Adrenal gland (tissue), 12 donors: ENCODE data around the gene DLGAP1. TPM values are rescaled to one million over a fixed set of nuclear protein-coding genes. Genes with fewer than 3 reads are reported as not detected.

Source experiments
- DNase-seq, 7 donors: peaks; one replicate each; pipeline ENCODE4 v3.0.0-alpha.2; 2019 to 2020
- H3K27ac ChIP-seq, 5 donors: fragments of 200-600 bp; sonication (generic) in 4 of 5; 1 replicate in 3 of 5; 2 replicates in 2 of 5; pipeline versions ENCODE4 v1.5.1 to v1.8.0; 2016 to 2020; ENCODE audit warnings: mild to moderate bottlenecking in 1 of 5
- H3K27me3 ChIP-seq: fragments of 200-600 bp; 2 replicates; pipeline ENCODE4 v1.8.0; 2021
- H3K36me3 ChIP-seq, 2 donors: fragments of 200-600 bp; replicated peaks in 1 of 2; 1 replicate in 1 of 2; 2 replicates in 1 of 2; pipeline versions ENCODE4 v1.5.1 to v1.8.0; 2018 to 2022
- H3K4me1 ChIP-seq, 2 donors: fragments of 200-600 bp; replicated peaks in 1 of 2; 1 replicate in 1 of 2; 2 replicates in 1 of 2; pipeline versions ENCODE4 v1.5.1 to v1.8.0; 2018 to 2021
- H3K4me3 ChIP-seq, 4 donors: fragments of 200-600 bp; sonication (generic) in 3 of 4; one replicate each; pipeline ENCODE4 v1.5.1; 2016 to 2018
- H3K9me3 ChIP-seq, 3 donors: fragments of 200-600 bp; sonication (generic) in 1 of 3; replicated peaks in 1 of 3; 1 replicate in 2 of 3; 2 replicates in 1 of 3; pipeline versions ENCODE4 v1.5.1 to v1.8.0; 2016 to 2021
- POLR2A ChIP-seq, 2 donors: fragments of 450-650 bp; IDR thresholded peaks; one replicate each; pipeline ENCODE4 v1.6.1; 2017; ENCODE audit warnings: antibody characterized with exemption in 2 of 2, mild to moderate bottlenecking in 2 of 2, moderate library complexity in 1 of 2
- WGBS, 4 donors: extraction: QIAGEN DNeasy Blood & Tissue Kit in 2 of 4; methylation state at CpG; one replicate each; pipeline versions ENCODE4 v1.1.5 to v1.1.7; 2013 to 2017; 5-methylcytosine and 5-hydroxymethylcytosine counted together
- intact Hi-C, 2 donors: fragments of 100-400 bp; cut with DNase I; formaldehyde crosslinking; loops; one replicate each; pipeline versions ENCODE4 v1.14.1 to v1.15.0; 2022 to 2023
- polyA plus RNA-seq, 3 donors: library from polyadenylated mRNA; stranded (reverse); fragments of 200-250 nt in 2 of 3; fragments of 350-450 nt in 1 of 3; fragmentation: Illumina TruSeq in 1 of 3; extraction: RNeasy Lipid Tissue Mini Kit (QIAGEN cat#74804) in 1 of 3; gene quantifications; one replicate each; pipeline ENCODE4 v1.2.3, GENCODE V29; 2013 to 2014
- total RNA-seq, 9 donors: library from RNA; depleted of rRNA in 4 of 9; stranded (reverse); fragments of >200 nt in 4 of 9; fragments of 120-200 nt in 1 of 9; fragmentation: NEBNext Ultra II Directional in 1 of 9; extraction: Animal tissue kit (Norgen Biotek cat#: 25700) in 1 of 9; gene quantifications; one replicate each; pipeline versions ENCODE4 v1.1.0 to v1.2.4, GENCODE V29; 2013 to 2023
- TF ChIP-seq, protein P1 (sequence below), 6 experiments: fragments of 450-650 bp in 4 of 6; fragments of 200-600 bp in 2 of 6; sonication (generic) in 1 of 6; IDR thresholded peaks; 1 replicate in 5 of 6; 2 replicates in 1 of 6; pipeline versions ENCODE4 v1.5.1 to v1.8.0; 2016 to 2021; ENCODE audit warnings: antibody characterized with exemption in 6 of 6, mild to moderate bottlenecking in 2 of 6, moderate library complexity in 1 of 6
- donor health status: healthy with polysubstance abuse.
- donor health status: Bipolar disorder and iron deficiency.
- donor health status: DM: yes; HTN: yes; CAD: no.
- donor health status: DM: no; HTN: no; CAD: no.
- donor health status: DM: no; HTN: no; CAD: no.
- donor health status: DM: yes; HTN: yes; CAD: no.

DLGAP1 gene
- total and polyA plus RNA-seq, 12 donors: 1.7 to 30.9 (median 12.9) TPM

DNA sequence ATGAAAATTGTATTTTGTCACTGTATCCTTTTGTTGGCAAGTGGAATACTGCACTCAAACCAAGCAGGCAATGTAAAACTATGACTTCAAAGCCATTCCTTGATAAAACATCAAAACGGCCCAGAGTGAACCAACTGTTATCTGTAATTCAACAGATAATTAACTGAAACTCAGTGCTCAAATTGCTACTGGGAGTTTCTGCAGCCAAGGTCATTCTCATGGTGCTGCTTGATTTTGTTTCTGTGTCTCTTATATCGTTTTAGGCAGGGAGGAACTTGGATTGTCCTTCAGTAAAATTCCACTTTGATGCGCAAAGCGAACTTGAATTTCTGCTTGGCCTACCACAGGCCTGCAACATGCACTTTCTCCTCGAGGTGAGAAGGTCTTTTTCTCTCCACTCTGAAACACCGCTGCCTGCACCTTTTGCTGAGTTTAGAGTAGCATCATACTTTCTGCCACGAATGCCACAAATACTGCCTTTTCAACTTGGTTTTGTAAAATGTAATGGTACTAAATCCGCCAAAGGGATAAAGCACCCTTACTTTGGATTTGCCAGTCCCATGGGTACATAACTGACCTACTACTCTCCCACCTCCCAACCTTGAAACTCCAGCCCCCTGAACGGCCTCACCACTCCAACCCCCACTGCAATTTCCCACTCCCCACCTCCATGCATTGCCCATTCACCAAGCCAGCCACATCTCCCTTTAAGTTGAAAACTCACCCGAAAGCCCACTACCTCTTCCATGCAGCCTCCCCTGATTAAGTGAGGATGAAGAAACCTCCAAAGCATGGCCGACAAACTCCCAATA lies 800.5 kb downstream of the DLGAP1 start:
- Histone ChIP-seq H3K36me3 (no peaks in the 10 kb centered on the region), H3K27ac (peak overlapping the region; percentile 85 to 96 (median 89)), H3K4me3 (peak overlapping the region in 1 of 4 donors; percentile 44), H3K27me3 (no peaks in the 10 kb centered on the region), H3K4me1 (peaks cover 23 to 44% of the 10 kb centered on the region in 2 donors), H3K9me3 (no peaks in the 10 kb centered on the region)
- intact Hi-C loops: no loop called here
- WGBS, 4 donors: 54 to 68% (median 60%) methylated on average over 11 of the region's 11 CpGs
- DNase-seq: peak; percentile 42 to 78 (median 65)
- peak in 1 of 2 donors; percentile 55 for TF ChIP-seq POLR2A (IDR thresholded peaks at IDR 0.05)
- TF ChIP-seq, protein P1, sequence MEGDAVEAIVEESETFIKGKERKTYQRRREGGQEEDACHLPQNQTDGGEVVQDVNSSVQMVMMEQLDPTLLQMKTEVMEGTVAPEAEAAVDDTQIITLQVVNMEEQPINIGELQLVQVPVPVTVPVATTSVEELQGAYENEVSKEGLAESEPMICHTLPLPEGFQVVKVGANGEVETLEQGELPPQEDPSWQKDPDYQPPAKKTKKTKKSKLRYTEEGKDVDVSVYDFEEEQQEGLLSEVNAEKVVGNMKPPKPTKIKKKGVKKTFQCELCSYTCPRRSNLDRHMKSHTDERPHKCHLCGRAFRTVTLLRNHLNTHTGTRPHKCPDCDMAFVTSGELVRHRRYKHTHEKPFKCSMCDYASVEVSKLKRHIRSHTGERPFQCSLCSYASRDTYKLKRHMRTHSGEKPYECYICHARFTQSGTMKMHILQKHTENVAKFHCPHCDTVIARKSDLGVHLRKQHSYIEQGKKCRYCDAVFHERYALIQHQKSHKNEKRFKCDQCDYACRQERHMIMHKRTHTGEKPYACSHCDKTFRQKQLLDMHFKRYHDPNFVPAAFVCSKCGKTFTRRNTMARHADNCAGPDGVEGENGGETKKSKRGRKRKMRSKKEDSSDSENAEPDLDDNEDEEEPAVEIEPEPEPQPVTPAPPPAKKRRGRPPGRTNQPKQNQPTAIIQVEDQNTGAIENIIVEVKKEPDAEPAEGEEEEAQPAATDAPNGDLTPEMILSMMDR (IDR thresholded peaks at IDR 0.05): peak in 1 of 6 experiments; percentile 3

DNA sequence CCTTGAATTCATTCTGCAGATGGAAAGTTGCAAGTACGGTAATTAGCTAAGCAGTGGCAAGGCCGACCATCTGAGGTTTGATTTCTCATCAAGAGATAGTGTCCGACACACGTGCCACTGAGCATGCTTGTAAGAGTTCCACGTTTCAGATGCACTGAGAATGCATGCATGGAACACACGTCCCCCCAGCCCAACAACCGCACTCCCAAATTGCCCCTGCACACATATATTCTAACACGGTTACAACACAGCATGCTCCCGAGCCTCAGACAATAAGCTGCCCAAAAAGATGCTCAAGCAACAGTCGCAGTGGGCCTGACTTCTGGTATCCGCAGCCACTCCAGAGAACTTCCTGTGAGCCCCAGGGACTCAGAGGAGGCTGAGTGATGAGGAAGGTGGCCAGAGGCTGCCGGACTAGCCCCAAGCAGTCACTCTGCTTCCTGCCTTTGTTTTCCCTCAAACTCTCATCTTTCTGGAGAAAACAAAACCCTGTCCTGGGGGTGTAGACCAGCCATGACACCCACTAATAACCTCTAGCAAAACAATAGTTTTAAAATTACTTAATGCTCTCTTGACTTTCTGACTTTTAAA lies 801.2 kb downstream of the DLGAP1 start:
- 46 to 68% (median 57%) methylated on average over 12 of the region's 12 CpGs for whole genome bisulfite sequencing, 4 donors
- Histone ChIP-seq H3K9me3 (no peaks in the 10 kb centered on the region), H3K27ac (peak overlapping the region; percentile 85 to 96 (median 89)), H3K27me3 (no peaks in the 10 kb centered on the region), H3K4me3 (peak overlapping the region in 1 of 4 donors; percentile 44), H3K36me3 (no peaks in the 10 kb centered on the region), H3K4me1 (peaks cover 27 to 51% of the 10 kb centered on the region in 2 donors)
- DNase-seq: peak in 2 of 7 donors; percentile 33 to 40
- intact Hi-C loops: no loop called here
- TF ChIP-seq, protein P1 (IDR thresholded peaks at IDR 0.05): peak in 2 of 6 experiments; percentile 11 to 14
- TF ChIP-seq POLR2A (IDR thresholded peaks at IDR 0.05): no peak

DNA sequence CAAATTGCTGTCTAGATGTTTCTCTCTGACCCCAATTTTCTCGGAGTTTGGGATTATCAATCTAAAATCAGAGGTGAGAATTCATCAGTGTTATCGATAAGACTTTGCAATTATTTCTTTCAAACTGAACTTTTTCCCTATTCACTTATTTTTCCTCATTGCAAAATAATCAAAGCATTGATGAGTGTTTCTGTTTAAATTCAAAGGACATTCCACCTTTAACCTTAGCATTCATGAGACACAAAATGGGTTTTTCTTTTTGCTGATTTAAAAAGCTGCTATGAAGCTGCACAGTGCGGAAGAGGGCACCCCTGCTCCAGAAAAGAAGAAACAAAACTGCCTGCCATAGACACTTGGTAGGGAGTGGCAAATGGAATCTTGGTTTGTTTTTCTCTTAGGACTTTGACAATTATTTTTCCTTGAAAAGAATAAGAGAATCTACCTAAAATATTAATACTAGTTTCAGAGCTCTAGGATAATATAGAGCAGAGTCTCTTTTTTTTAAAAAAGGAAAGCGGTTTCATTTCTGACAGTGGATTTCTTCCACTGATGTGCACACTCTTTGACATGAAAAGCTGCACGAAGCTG lies 801.8 kb downstream of the DLGAP1 start:
- intact Hi-C loops: no loop called here

More for the DNA sequence above, 801.8 kb downstream of the DLGAP1 start:
- 55 to 72% (median 63%) methylated on average over 5 of the region's 5 CpGs for WGBS, 4 donors
- DNase-seq: no peak
- Histone ChIP-seq H3K27ac (peak overlapping the region; percentile 85 to 96 (median 89)), H3K36me3 (no peaks in the 10 kb centered on the region), H3K9me3 (no peaks in the 10 kb centered on the region), H3K4me1 (peaks cover 32 to 57% of the 10 kb centered on the region in 2 donors), H3K27me3 (no peaks in the 10 kb centered on the region), H3K4me3 (peak overlapping the region in 1 of 4 donors; percentile 44)
- TF ChIP-seq POLR2A (IDR thresholded peaks at IDR 0.05): no peak
- TF ChIP-seq, protein P1 (IDR thresholded peaks at IDR 0.05): peak in 1 of 6 experiments; percentile 20
